Activated naive CD8-positive, alpha-beta T cell treated with anti-CD3 and anti-CD28 coated beads, Interleukin-2, amount 50 U/mL, for 16 hours (primary cell): Measurements from ENCODE around the gene OR5M10.
"Not testable (repeated sequence)": the region's sequence is repeated elsewhere in the genome, so short reads cannot be mapped to it uniquely, and the experiment has no call there.

ENCODE experiments used
- DNase-seq: peaks from one replicate; pipeline ENCODE4 v3.0.0-alpha.2; 2020; ENCODE audit warnings: low read depth, low spot score

The OR5M10 gene

DNA sequence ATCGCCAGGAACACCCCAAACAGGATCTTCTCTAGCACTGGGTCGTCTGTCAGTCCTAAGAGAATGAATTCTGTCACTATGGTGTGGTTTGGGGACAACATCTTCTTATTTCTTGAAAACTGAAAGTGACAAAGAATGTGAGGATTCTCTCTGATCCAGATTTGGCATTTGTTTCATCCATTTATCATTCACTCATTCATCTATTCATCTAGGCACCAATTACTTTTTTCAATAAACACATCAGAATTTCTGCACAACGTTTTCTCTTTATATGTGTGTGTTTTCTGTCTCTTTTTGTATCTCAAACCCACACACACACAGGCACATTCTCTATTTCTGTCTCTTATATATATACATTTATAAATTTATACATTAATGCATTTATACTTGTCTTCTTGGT, at the start of gene OR5M10:
TSS of gene OR5M10 (minus strand) at position 101 of the 400 bp plus-strand sequence. CDS start at position 101, 0 bp downstream.
- DNase-seq, result no peak

DNA sequence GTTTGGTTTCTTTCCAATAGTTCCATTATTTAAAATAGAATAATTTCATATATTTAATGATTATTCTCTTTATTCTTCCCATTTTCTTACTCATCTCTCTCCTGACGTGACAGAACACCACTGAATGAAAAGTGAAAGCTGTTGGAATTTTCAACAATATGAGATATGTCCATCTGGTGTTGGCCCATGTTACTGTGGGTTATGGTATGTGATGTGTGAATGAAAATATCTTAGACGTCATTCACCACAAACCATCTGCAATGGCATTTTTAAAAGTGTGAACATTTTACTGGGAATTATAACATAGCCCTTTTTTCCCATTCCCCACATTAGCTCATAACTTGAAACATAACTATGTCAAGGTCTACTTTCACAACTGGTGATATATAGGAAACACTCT, 48.4 kb upstream of the OR5M10 start:
- DNase-seq, result no peak

DNA sequence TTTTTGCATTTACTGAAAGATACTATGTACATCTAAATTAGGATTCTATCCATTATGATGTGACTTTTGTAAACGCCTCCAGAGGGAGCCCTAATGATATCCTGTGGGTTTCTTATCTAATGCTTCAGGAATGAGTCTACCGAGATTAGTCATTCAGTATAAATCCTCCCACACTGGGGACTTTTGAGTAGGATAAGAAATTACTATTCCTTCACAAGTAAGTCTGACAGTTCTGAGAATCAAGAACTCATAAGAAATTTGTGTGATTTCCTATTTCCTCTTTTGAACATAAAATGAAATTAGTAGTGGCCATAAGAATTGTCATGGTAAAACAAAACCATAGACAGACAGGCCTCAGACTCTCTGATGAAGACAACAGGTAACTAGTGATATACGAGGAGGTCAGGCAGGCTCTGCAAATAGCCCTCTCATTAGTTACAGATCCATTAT, 47.2 kb upstream of the OR5M10 start:
- no peak for DNase-seq

DNA sequence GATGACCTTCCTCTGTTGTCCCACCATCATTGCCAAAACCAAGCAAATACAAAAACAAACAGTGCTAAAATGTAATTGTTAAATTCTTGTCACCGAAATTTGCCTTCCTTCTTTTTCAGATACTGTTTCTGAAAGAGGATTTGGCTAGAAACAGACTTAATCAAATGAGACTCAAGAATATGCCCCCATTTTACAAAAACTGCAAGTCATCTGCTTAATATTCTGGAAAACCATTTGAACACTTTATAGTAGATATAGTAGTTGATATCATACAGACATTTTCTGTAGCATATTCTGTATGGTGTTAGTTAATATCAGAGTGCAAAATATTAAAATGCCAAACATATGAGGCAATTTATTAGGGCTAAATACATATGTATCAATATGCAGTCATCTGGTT, 33.7 kb upstream of the OR5M10 start:
- DNase-seq, result no peak

DNA sequence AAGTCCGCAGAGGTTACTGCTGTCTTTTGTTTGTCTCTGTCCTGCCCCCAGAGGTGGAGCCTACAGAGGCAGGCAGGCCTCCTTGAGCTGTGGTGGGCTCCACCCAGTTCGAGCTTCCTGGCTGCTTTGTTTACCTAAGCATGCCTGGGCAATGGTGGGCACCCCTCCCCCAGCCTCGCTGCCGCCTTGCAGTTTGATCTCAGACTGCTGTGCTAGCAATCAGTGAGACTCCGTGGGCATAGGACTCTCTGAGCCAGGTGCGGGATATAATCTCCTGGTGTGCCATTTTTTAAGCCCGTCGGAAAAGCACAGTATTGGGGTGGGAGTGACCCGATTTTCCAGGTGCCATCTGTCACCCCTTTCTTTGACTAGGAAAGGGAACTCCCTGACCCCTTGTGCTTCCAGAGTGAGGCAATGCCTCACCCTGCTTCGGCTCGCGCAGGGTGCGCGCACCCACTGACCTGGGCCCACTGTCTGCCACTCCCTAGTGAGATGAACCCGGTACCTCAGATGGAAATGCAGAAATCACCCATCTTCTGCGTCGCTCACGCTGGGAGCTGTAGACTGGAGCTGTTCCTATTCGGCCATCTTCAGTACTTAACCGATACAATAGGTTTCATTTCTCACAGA, 14.7 kb upstream of the OR5M10 start:
- DNase-seq, result not testable (repeated sequence)

DNA sequence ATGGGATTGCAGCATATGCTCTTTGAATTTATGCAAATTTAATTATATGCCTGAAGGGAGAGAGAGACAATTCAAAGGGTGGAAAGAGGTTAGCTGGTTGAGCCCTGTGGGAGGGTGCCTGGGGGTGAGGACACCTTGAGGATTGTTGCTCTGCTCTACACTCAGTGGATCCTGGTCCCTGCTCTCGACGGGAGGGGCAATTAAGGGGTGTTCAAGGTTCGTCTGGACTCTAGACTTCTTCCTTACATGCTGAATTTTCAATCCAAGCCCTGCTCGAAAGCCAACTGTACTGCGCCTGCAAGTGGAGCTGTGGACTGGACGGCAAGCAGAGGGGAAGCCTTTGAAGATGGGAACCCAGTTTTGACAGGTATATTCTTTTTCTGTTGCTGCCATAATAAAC, 18.9 kb downstream of the OR5M10 start:
- DNase-seq, result no peak

DNA sequence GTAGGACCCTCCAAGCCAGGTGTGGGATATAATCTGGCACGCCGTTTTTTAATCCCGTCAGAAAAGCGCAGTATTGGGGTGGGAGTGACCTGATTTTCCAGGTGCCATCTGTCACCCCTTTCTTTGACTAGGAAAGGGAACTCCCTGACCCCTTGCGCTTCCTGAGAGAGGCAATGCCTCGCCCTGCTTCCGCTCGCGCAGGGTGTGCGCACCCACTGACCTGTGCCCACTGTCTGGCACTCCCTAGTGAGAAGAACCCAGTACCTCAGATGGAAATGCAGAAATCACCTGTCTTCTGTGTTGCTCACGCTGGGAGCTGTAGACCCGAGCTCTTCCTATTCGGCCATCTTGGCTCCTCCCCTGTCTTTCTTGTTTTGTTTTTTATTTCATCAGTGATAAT, 22.8 kb downstream of the OR5M10 start:
- not testable (repeated sequence) for DNase-seq

DNA sequence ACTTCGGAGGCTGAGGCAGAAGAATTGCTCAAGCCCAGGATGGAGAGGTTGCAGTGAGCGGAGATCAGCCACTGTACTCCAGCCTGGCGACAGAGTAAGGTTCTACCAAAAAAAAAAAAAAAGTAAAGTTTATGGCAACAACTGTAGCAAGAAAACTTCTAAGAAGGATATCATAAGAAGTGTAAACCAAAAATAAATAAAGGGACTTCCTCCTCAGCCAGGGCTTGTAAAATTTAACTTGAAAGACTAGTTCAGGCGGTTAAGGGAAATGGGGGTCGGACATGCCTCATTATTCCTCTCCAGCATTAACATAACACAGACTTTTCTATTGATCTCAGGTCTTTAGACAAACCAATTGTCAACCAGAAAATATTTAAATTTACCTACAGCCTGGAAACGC, 32.0 kb downstream of the OR5M10 start:
- DNase-seq, result no peak

DNA sequence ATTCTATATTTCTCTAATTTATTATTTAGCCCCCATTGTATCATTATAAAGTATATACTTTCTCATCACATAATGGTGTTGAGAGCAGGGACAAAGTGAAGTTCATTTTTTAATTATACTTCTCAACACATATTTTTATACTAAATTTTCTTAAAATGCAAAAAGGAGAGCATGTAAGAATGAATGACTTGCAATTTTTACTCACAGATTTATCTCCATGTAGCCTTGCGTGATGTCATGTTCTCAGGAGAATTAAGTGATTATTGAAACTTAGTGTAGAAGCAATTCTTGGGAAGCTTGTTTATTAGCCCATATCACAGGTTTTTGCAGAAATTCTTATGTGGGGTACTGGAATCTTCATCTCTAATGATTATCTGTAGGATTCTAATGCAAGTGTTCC, 33.8 kb downstream of the OR5M10 start:
- DNase-seq, result no peak

DNA sequence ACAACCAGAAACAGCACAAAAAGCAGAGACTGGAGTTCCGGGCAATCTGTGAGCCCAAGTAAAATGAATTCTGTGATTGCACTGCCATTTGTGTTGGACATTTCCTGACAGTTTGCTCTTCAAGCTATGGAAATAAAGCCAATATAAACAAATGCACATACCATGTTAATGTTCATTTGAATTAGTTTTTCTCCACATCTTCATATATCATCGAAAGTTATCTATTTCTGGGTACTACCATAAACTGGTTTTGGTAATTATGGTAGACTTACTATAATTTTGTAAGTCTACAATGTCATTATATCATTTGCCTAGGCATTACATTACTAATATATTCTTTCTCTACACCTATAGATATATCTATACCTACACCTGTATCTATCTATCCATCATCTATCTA, 34.4 kb downstream of the OR5M10 start, which contains the start of gene OR5M11:
TSS of gene OR5M11 (minus strand) at position 101 of the 400 bp plus-strand sequence. CDS start at position 101, 0 bp downstream.
- DNase-seq, result no peak

DNA sequence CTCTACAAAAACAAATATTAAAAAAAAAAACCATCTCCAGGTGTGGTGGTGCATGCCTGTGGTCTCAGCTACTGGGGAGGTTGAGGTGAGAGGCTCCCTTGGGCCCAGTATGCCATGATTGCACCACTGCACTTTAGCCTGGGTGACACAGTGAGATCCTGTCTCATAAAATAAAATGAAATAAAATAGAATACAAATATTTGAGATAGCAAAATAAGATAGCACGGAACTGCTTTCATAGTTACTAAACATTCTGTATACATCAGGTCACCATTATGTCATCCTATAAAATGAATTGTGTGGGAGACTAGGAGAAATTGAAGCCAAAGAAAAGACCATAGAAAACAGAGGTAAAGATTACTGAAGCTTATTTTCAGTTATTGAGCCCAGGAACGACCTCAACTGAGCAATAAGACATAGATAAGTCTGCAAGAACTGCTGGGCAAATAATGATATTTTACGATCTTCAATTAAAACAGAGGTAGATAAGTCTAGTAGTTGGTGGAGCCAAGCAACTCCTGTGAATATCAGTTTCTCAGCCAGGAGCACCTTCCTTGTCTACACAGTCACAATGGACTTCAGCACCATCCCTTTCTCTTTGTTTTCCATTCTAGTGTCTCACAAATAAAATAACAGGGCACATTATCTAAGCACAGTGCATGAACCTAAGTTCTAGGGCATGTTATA, 44.3 kb downstream of the OR5M10 start:
- DNase-seq, result no peak

DNA sequence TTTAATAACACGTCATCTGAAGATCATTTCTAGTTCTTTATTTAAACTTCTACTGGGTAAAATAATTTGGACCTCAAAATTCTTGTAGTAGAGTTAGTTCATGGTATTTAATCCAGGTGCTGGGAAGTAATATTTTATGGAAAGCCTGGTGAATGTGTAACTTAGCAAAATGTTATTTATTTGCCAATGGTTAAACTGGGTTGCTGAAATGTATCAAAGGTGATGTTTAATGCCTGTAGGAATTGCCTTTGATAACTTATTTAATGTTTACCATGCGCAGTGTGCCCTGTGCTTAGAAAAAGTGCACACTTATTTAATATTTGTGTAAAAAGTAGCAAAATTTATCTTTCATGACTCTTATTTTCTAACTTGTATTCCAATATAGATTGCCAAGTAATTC, 45.7 kb downstream of the OR5M10 start:
- no peak for DNase-seq
